HUES6 (cell line): ENCODE data around the gene DNMT3A.

Source experiments
- H3K27ac ChIP-seq: 2 replicates; pipeline ENCODE4 v1.7.0; 2013; ENCODE audit warnings: low read depth, mild to moderate bottlenecking, low read length, inconsistent platforms
- H3K27me3 ChIP-seq: 2 replicates; pipeline ENCODE4 v1.6.1; 2013; ENCODE audit warnings: low read length; ENCODE audit not compliant: control insufficient read depth, insufficient read depth
- H3K36me3 ChIP-seq: 2 replicates; pipeline ENCODE4 v1.6.1; 2013; ENCODE audit warnings: low read length; ENCODE audit not compliant: control insufficient read depth, insufficient read depth
- H3K4me1 ChIP-seq: 2 replicates; pipeline ENCODE4 v1.6.1; 2013; ENCODE audit warnings: low read length; ENCODE audit not compliant: control insufficient read depth, insufficient read depth
- H3K4me3 ChIP-seq: 2 replicates; pipeline ENCODE4 v1.5.1; 2013; ENCODE audit warnings: low read depth, low read length
- H3K9ac ChIP-seq: one replicate; pipeline ENCODE4 v1.6.1; 2013; ENCODE audit warnings: mild to moderate bottlenecking, low read length
- H3K9me3 ChIP-seq: 2 replicates; pipeline ENCODE4 v1.6.1; 2013; ENCODE audit warnings: low read depth, low read length; ENCODE audit not compliant: control insufficient read depth, insufficient read depth

DNMT3A gene

GRCh38 chr2:25379535-25379934 lies 37.8 kb upstream of the DNMT3A start:
- no peaks in the 10 kb centered on the region for H3K36me3 ChIP-seq
- peaks cover 21% of the 10 kb centered on the region for H3K4me1 ChIP-seq
- H3K27me3 ChIP-seq: no peaks in the 10 kb centered on the region
- H3K27ac ChIP-seq: no peak overlapping the region
- H3K9ac ChIP-seq: no peak overlapping the region
- no peak overlapping the region for H3K4me3 ChIP-seq
- peaks cover 3% of the 10 kb centered on the region; the same call in 1 of the 2 replicates for H3K9me3 ChIP-seq

- peaks cover 21% of the 10 kb centered on the region for H3K4me1 ChIP-seq
- H3K9ac ChIP-seq: no peak overlapping the region
- peaks cover 3% of the 10 kb centered on the region; the same call in 1 of the 2 replicates for H3K9me3 ChIP-seq
- no peak overlapping the region for H3K27ac ChIP-seq
- no peaks in the 10 kb centered on the region for H3K27me3 ChIP-seq
- no peak overlapping the region for H3K4me3 ChIP-seq
- H3K36me3 ChIP-seq: no peaks in the 10 kb centered on the region
These were observed 37.2 kb upstream of the DNMT3A start for GRCh38 chr2:25378731-25379490.

DNA sequence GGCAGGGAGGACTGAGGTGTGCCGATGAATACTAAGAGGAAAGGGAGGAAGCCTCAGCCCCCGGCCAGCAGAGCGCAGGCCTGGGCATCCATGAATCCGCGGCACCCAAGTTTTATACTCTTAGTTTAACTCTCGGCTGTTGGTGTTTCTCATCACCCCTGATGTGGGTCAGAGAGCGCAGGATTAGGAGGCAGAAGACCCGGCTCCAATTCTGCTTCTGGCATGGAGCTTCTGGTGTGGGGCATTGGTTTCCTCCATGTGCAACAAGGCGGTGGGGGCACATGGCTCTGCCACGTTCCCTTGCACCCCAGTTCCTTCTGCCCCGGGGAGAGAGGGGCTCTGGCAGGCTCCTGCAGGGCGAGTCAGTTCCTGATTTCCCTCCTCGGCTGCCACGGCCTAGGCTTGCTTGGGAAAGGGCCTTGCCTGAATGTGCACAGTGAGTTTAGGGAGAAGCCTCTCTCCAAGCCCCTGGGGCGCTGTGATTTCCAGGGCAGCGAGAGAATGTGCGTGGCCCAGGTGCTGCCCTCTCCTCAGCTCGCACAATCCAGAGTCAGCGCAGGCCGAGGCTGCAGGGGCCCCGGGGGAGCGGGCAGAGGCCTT lies 36.2 kb upstream of the DNMT3A start:
- peaks cover 3% of the 10 kb centered on the region; the same call in 1 of the 2 replicates for H3K9me3 ChIP-seq
- peak overlapping the region; percentile 73 for H3K9ac ChIP-seq
- H3K4me1 ChIP-seq: peaks cover 22% of the 10 kb centered on the region
- no peak overlapping the region for H3K4me3 ChIP-seq
- no peak overlapping the region for H3K27ac ChIP-seq
- no peaks in the 10 kb centered on the region for H3K27me3 ChIP-seq
- H3K36me3 ChIP-seq: no peaks in the 10 kb centered on the region

DNA sequence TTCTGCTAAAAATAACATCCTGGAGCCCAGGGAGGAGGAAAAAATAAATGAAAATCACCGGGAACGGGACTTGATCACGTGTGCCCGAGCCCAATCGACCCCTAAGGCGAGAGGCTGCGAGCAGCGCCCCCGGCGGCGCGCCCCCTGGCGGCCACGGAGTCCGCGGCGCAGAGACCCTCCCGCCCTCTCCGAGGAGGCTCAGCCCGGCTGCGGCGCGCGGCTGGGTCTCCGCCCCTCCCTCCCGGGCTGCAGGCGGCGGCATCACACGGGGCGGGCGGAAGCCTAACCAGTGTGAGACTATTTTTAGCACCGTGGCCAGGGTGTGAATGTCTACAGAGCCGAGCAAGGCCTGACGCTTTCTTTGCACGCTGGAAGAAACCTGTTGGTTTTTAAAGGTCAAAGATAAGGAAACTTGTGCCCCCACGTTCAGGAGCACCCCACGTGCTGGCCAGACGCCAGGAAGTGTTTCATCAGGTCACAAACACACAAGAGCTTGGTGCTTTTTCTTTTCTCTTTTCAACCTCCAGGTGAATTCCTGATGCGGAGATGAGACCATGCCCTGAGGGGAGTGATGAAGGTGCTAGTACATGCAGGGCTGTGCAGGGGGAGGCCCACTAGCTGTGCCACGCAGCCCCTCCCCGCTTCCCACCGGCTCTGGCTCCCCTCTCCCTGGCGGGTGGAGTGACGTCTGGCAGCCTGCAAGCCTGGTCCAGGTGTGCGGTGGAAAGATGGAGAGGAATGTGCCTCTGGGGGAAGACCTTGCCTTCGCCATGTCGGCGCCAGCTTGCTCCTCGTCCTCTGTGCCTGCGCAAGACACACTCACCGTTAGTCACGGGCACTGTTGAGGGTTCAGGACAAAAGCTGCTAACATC lies 35.3 kb upstream of the DNMT3A start:
- peak overlapping the region; percentile 46 for H3K4me3 ChIP-seq
- H3K9me3 ChIP-seq: peaks cover 3% of the 10 kb centered on the region; the same call in 1 of the 2 replicates
- no peaks in the 10 kb centered on the region for H3K36me3 ChIP-seq
- H3K9ac ChIP-seq: peak overlapping the region; percentile 73
- peaks cover 31% of the 10 kb centered on the region for H3K4me1 ChIP-seq
- H3K27me3 ChIP-seq: no peaks in the 10 kb centered on the region
- H3K27ac ChIP-seq: peak overlapping the region; percentile 71; the same call in 1 of the 2 replicates

DNA sequence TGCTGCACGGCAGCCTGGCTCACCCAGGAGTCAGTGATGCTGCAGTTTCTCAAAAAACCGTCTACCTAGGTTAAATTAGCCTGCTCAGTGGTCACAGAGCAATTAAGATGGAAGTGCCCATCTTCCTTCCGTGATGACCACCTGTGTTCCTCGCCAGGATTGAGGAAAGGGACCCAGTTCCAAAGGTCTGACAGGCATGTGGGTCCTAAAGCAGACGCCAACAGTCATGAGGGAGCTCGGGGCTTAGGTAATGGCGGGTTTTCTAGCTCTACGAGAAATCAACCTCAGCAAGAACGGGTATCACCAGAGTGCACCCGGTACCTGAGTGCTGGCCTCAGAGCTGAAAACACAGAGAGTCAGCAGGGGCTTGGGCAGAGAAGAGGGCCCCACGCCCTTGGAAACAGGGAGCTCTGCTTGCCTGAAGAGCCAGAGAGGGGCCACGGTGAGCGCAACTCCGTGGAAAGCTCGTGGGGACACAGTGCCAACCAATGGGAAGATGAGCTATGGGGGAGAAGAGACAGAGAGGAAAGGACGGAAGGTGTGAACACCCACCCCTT lies 34.3 kb upstream of the DNMT3A start:
- Histone ChIP-seq H3K27ac (no peak overlapping the region), H3K9ac (no peak overlapping the region), H3K27me3 (no peaks in the 10 kb centered on the region)

DNA sequence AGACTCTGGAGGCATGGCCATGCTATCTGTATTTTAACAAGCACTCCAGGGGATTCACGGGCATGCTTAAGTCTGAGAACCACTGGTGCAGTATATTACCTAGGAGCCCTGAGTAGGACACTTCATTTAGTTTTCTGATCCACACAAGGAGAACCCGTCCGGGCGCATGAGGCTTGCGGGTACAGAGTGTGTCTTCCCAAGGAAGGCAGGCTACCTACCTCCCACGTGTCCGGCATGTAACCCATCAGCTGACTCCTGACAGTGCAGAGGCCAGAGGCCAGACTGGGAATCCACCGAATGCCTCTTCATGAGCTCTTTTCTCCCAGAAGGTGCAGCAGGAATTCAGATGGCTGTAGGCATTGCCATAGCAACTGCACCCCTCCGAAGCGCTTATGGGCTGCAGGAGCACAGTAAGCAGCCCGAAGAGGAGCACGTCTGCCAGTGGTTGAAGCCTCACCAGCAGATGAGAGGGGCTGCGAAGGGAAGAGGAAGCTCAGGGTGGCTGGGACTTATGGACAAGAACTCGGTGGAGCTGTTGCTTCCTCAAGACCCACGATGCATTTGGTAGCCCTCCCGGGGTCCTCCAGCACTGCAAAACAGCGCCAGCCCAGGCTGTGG lies 33.8 kb upstream of the DNMT3A start:
- H3K4me3 ChIP-seq: no peak overlapping the region
- no peak overlapping the region for H3K27ac ChIP-seq
- H3K9ac ChIP-seq: no peak overlapping the region
- H3K9me3 ChIP-seq: peaks cover 3% of the 10 kb centered on the region; the same call in 1 of the 2 replicates
- H3K4me1 ChIP-seq: peaks cover 36% of the 10 kb centered on the region
- no peaks in the 10 kb centered on the region for H3K36me3 ChIP-seq
- no peaks in the 10 kb centered on the region for H3K27me3 ChIP-seq

More for the DNA sequence above, 34.3 kb upstream of the DNMT3A start:
- Histone ChIP-seq H3K4me1 (peaks cover 36% of the 10 kb centered on the region), H3K9me3 (peaks cover 3% of the 10 kb centered on the region; the same call in 1 of the 2 replicates), H3K4me3 (0 out of 2 replicates have a peak overlapping the region, but pooled peaks have one; percentile 10), H3K36me3 (no peaks in the 10 kb centered on the region)

GRCh38 chr2:25374827-25375226 lies 33.1 kb upstream of the DNMT3A start:
- H3K9me3 ChIP-seq: peaks cover 3% of the 10 kb centered on the region; the same call in 1 of the 2 replicates
- H3K27ac ChIP-seq: no peak overlapping the region
- no peak overlapping the region for H3K9ac ChIP-seq

DNA sequence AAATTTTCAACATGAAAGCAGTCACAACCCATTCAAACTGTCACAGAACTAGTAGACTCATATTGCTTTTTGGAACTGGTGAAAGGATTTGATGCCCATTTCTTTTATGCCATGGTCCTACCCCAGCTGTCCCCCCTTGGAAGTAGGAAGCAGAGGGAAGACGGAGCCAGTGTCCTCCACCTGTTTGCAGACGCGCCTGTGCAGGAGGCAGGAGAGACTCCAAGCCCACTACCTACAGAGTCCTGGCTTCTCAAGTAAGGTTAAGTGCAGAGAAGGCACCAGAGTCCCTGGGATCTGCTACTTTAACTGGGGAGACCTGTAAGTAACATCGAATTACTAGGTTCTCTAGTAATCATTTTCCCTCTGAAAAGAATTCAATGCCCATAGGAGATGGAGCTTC lies 32.7 kb upstream of the DNMT3A start:
- Histone ChIP-seq H3K27ac (no peak overlapping the region), H3K4me1 (peaks cover 36% of the 10 kb centered on the region), H3K27me3 (no peaks in the 10 kb centered on the region), H3K9ac (no peak overlapping the region), H3K4me3 (no peak overlapping the region), H3K9me3 (peaks cover 3% of the 10 kb centered on the region; the same call in 1 of the 2 replicates), H3K36me3 (no peaks in the 10 kb centered on the region)

More at GRCh38 chr2:25374827-25375226, 33.1 kb upstream of the DNMT3A start:
- Histone ChIP-seq H3K4me1 (peaks cover 36% of the 10 kb centered on the region), H3K4me3 (no peak overlapping the region), H3K27me3 (no peaks in the 10 kb centered on the region), H3K36me3 (no peaks in the 10 kb centered on the region)

GRCh38 chr2:25373269-25373981 lies 31.7 kb upstream of the DNMT3A start:
- H3K9me3 ChIP-seq: no peaks in the 10 kb centered on the region

More at GRCh38 chr2:25373269-25373981, 31.7 kb upstream of the DNMT3A start:
- no peaks in the 10 kb centered on the region for H3K36me3 ChIP-seq
- H3K27me3 ChIP-seq: no peaks in the 10 kb centered on the region
- peaks cover 36% of the 10 kb centered on the region for H3K4me1 ChIP-seq
- H3K4me3 ChIP-seq: no peak overlapping the region
- no peak overlapping the region for H3K9ac ChIP-seq
- no peak overlapping the region for H3K27ac ChIP-seq
